Hematopoietic multipotent progenitor cell treated with erythropoietin and hydrocortisone succinate and interleukin-3 and kit ligand, for 8 days (in vitro differentiated cells): ENCODE data around the gene NETO2.
A peak's percentile ranks its signal among the peaks of the same experiment; 100 is the strongest.

Experiments used
- DNase-seq: peaks from one replicate; pipeline ENCODE4 v3.0.0-alpha.2; 2015

Gene NETO2

GRCh38 chr16:47043970-47044684 lies 99.6 kb downstream of the NETO2 start:
- no peak for DNase-seq

- no peak for DNase-seq
These were observed 100.5 kb downstream of the NETO2 start for GRCh38 chr16:47043200-47043599.

- DNase-seq = peak; percentile 74
These were observed 105.8 kb downstream of the NETO2 start for GRCh38 chr16:47037746-47038458.

GRCh38 chr16:47037396-47037745 lies 106.4 kb downstream of the NETO2 start:
- peak; percentile 13 for DNase-seq

GRCh38 chr16:47036201-47036600 lies 107.5 kb downstream of the NETO2 start:
- no peak for DNase-seq

- DNase-seq = no peak
These were observed 108.3 kb downstream of the NETO2 start for GRCh38 chr16:47035436-47035835.

- no peak for DNase-seq
These were observed 109.3 kb downstream of the NETO2 start for GRCh38 chr16:47034455-47034854.

- no peak for DNase-seq
These were observed 110.6 kb downstream of the NETO2 start for GRCh38 chr16:47033176-47033575.

- DNase-seq = no peak
These were observed 114.0 kb downstream of the NETO2 start for GRCh38 chr16:47029724-47030123.

GRCh38 chr16:47028767-47029377 lies 114.9 kb downstream of the NETO2 start:
- no peak for DNase-seq
